K562 (cell line): ENCODE results near the gene FOXO3. TPM values are rescaled to one million over a fixed set of nuclear protein-coding genes. Genes with fewer than 3 reads are reported as not detected.

Experiments
- ARNT ChIP-seq, 2 experiments: fragments of 450-650 bp; IDR thresholded peaks; 2 replicates each; pipeline ENCODE4 v1.6.1; 2016; ENCODE audit warnings: mild to moderate bottlenecking in 1 of 2
- ASH1L ChIP-seq: fragments of 450-650 bp; IDR thresholded peaks from 2 replicates; pipeline ENCODE4 v1.6.1; 2018; ENCODE audit warnings: borderline replicate concordance, mild to moderate bottlenecking, low read depth; ENCODE audit not compliant: partially characterized antibody
- BRD9 ChIP-seq: fragments of 450-650 bp; IDR thresholded peaks from 2 replicates; pipeline ENCODE4 v1.6.1; 2018; ENCODE audit warnings: low read depth; ENCODE audit not compliant: partially characterized antibody
- CBX3 ChIP-seq, 2 experiments: IDR thresholded peaks; 1 replicate in 1 of 2; 2 replicates in 1 of 2; pipeline ENCODE4 v1.6.1; 2012; ENCODE audit warnings: inconsistent platforms in 2 of 2, low read length in 2 of 2, borderline replicate concordance in 1 of 2, control low read depth in 1 of 2
- CBX5 ChIP-seq: IDR thresholded peaks from 2 replicates; pipeline ENCODE4 v1.6.1; 2014; ENCODE audit warnings: low read depth, borderline replicate concordance
- DIDO1 ChIP-seq: fragments of 450-650 bp; IDR thresholded peaks from 2 replicates; pipeline ENCODE4 v1.6.1; 2016; ENCODE audit warnings: low read depth, missing biosample characterization, missing genetic modification characterization
- ELF1 ChIP-seq: fragments of 200-800 bp; sonication (Bioruptor generic); IDR thresholded peaks from 2 replicates; pipeline ENCODE4 v1.6.1; 2016; ENCODE audit warnings: missing genetic modification characterization, missing compliant biosample characterization
- ETV1 ChIP-seq: fragments of 450-650 bp; conservative IDR thresholded peaks from 2 replicates; pipeline ENCODE4 v1.6.1; 2016; ENCODE audit warnings: missing genetic modification characterization, control low read depth, low read depth, missing compliant biosample characterization
- FOS ChIP-seq: IDR thresholded peaks from 3 replicates; pipeline ENCODE4 v1.6.1; 2011; ENCODE audit not compliant: insufficient read length; ENCODE audit errors: extremely low read depth
- GATA2 ChIP-seq: sonication (generic); formaldehyde crosslinking; IDR thresholded peaks from 2 replicates; pipeline ENCODE4 v1.4.0; 2020; ENCODE audit warnings: mild to moderate bottlenecking, missing genetic modification reagents
- GTF2E2 ChIP-seq: fragments of 200-800 bp; sonication (Bioruptor generic); IDR thresholded peaks from 2 replicates; pipeline ENCODE4 v1.6.1; 2016; ENCODE audit warnings: missing genetic modification characterization, missing compliant biosample characterization
- KLF1 ChIP-seq: fragments of 450-650 bp; IDR thresholded peaks from 2 replicates; pipeline ENCODE4 v1.6.1; 2016; ENCODE audit warnings: missing genetic modification characterization, missing compliant biosample characterization
- LCOR ChIP-seq: sonication (generic); formaldehyde crosslinking; IDR thresholded peaks from 2 replicates; pipeline ENCODE4 v1.8.0; 2022; ENCODE audit warnings: mild to moderate bottlenecking, missing genetic modification reagents
- MED1 ChIP-seq: sonication (generic); formaldehyde crosslinking; IDR thresholded peaks from 2 replicates; pipeline ENCODE4 v1.8.1; 2023; ENCODE audit warnings: missing genetic modification reagents, borderline replicate concordance
- MTA3 ChIP-seq: fragments of 450-650 bp; formaldehyde crosslinking; IDR thresholded peaks from 2 replicates; pipeline ENCODE4 v1.6.1; 2017; ENCODE audit warnings: mild to moderate bottlenecking, borderline replicate concordance
- NBN ChIP-seq: fragments of 450-650 bp; IDR thresholded peaks from 2 replicates; pipeline ENCODE4 v1.6.1; 2016; ENCODE audit warnings: low read depth, mild to moderate bottlenecking
- NFIX ChIP-seq: fragments of 250-450 bp; sonication (Bioruptor Pico); IDR thresholded peaks from 2 replicates; pipeline ENCODE4 v1.4.0; 2020; ENCODE audit warnings: low read depth, mild to moderate bottlenecking, moderate library complexity
- PCBP1 ChIP-seq: fragments of 200-400 bp; formaldehyde crosslinking; IDR thresholded peaks from 2 replicates; pipeline ENCODE4 v1.6.1; 2018; ENCODE audit warnings: mild to moderate bottlenecking, low read depth, low read length; ENCODE audit not compliant: poor library complexity, severe bottlenecking
- RFX7 ChIP-seq: fragments of 250-450 bp; sonication (Bioruptor Pico); IDR thresholded peaks from 2 replicates; pipeline ENCODE4 v1.5.1; 2021; ENCODE audit warnings: mild to moderate bottlenecking
- SAFB ChIP-seq: fragments of 200-400 bp; formaldehyde crosslinking; IDR thresholded peaks from 2 replicates; pipeline ENCODE4 v1.6.1; 2017; ENCODE audit warnings: low read depth, low read length, borderline replicate concordance
- SP2 ChIP-seq: IDR thresholded peaks from 2 replicates; pipeline ENCODE4 v1.6.1; 2011; ENCODE audit warnings: mild to moderate bottlenecking, low read depth, low read length, moderate library complexity; ENCODE audit not compliant: poor library complexity, severe bottlenecking; ENCODE audit errors: extremely low read depth
- ZBTB1 ChIP-seq: sonication (generic); formaldehyde crosslinking; IDR thresholded peaks from 2 replicates; pipeline ENCODE4 v1.8.1; 2023; ENCODE audit warnings: missing genetic modification reagents, low read depth, mild to moderate bottlenecking, borderline replicate concordance
- ZBTB17 ChIP-seq: fragments of 450-650 bp; formaldehyde crosslinking; IDR thresholded peaks from 2 replicates; pipeline ENCODE4 v1.4.0; 2020; ENCODE audit warnings: mild to moderate bottlenecking
- ZFP30 ChIP-seq: fragments of 250-450 bp; sonication (Bioruptor Pico); IDR thresholded peaks from 2 replicates; pipeline ENCODE4 v1.8.0; 2022; ENCODE audit warnings: moderate library complexity, mild to moderate bottlenecking, inconsistent platforms, borderline replicate concordance
- ZFX ChIP-seq: sonication (generic); formaldehyde crosslinking; IDR thresholded peaks from 2 replicates; pipeline ENCODE4 v1.8.0; 2022; ENCODE audit warnings: mild to moderate bottlenecking, missing genetic modification reagents, moderate library complexity
- ZNF124 ChIP-seq: sonication (generic); formaldehyde crosslinking; IDR thresholded peaks from 2 replicates; pipeline ENCODE4 v1.8.1; 2022; ENCODE audit warnings: missing genetic modification reagents
- ZNF133 ChIP-seq: fragments of 250-450 bp; sonication (Bioruptor Pico); IDR thresholded peaks from 2 replicates; pipeline ENCODE4 v1.4.0; 2020; ENCODE audit warnings: mild to moderate bottlenecking
- ZNF140 ChIP-seq: fragments of 250-450 bp; sonication (Bioruptor Pico); IDR thresholded peaks from 2 replicates; pipeline ENCODE4 v1.8.0; 2021; ENCODE audit warnings: moderate library complexity, mild to moderate bottlenecking, inconsistent platforms
- ZNF263 ChIP-seq: sonication (generic); formaldehyde crosslinking; IDR thresholded peaks from 2 replicates; pipeline ENCODE4 v1.8.0; 2022; ENCODE audit warnings: mild to moderate bottlenecking, missing genetic modification reagents, borderline replicate concordance
- ZNF324 ChIP-seq: fragments of 250-450 bp; sonication (Bioruptor Pico); IDR thresholded peaks from 2 replicates; pipeline ENCODE4 v1.4.0; 2020; ENCODE audit warnings: mild to moderate bottlenecking
- ZNF561 ChIP-seq: fragments of 450-650 bp; formaldehyde crosslinking; conservative IDR thresholded peaks from 2 replicates; pipeline ENCODE4 v1.4.0; 2020; ENCODE audit warnings: mild to moderate bottlenecking, moderate library complexity
- ZNF57 ChIP-seq: fragments of 450-650 bp; formaldehyde crosslinking; IDR thresholded peaks from 2 replicates; pipeline ENCODE4 v1.4.0; 2020; ENCODE audit warnings: mild to moderate bottlenecking, moderate library complexity
- polyA plus RNA-seq, 8 experiments: library from polyadenylated mRNA; depleted of rRNA in 4 of 8; stranded (reverse) in 5 of 8; unstranded in 3 of 8; fragments of >200 nt; fragmentation: Nextera tagmentation in 2 of 8; fragmentation: Illumina TruSeq in 1 of 8; extraction: Ambion mirVana in 2 of 8; extraction: Trizol in 1 of 8; gene quantifications; 2 replicates each; pipeline versions ENCODE4 v1.2.1 to v1.2.3, GENCODE V29; 2011 to 2014; ENCODE audit warnings: inconsistent platforms in 1 of 8, missing spikeins in 1 of 8
- total RNA-seq, 7 experiments: library from RNA; depleted of rRNA in 6 of 7; stranded (reverse); fragments of >200 nt in 6 of 7; fragmentation: Illumina TruSeq in 2 of 7; extraction: Trizol in 2 of 7; gene quantifications; 2 replicates each; pipeline versions ENCODE4 v1.2.1 to v1.2.3, GENCODE V29; 2011 to 2021; ENCODE audit warnings: low replicate concordance in 1 of 7

The FOXO3 gene
- total and polyA plus RNA-seq, 9 of the 15 experiments (the other 6 are each of a cell fraction or from before 2014, with no cell fraction given), result 3.0 to 14.6 (median 6.0) TPM

DNA sequence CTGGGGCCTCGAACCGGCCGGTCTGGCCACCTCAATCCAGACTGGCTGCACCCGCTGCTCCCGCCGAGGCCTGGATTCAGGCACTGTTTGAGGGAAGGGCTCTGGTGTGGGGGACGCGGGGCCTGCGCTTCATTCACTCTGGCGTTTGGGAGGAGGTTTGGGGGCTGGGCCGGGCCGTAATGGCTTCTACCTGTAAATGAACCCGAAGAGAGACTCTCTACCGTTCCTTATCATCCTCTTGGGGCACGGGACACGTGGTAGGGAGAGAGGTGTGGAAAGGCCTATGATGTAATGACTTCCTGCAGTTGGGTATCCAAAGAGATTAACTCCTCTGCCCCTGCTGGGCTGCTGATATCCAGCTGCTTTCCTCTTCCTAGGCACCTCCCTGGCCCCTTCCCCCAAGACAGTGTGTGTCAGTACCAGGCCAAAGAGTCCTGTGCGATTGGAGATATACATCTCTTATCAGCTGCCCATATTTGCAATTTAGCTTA, 1.8 kb downstream of the FOXO3 start (continued):
- TF ChIP-seq SP2 (no peak), NBN (0 out of 2 replicates have a peak, but pooled peaks have one; percentile 9), ARNT (IDR thresholded peaks at IDR 0.05) (peak; percentile 23 to 30; a peak in 1 of 4 replicates), MTA3 (0 out of 2 replicates have a peak, but pooled peaks have one; percentile 24), RFX7 (CRISPR knock-in tag) (no peak), NFIX (CRISPR knock-in tag) (no peak), MED1 (CRISPR knock-in tag) (no peak), ZNF124 (CRISPR knock-in tag) (no peak), ZFX (CRISPR knock-in tag) (peak; percentile 83), ZNF324 (CRISPR knock-in tag) (no peak), CBX5 (no peak), ASH1L (no peak), FOS (no peak), PCBP1 (no peak), BRD9 (peak; percentile 32), ZNF57 (CRISPR knock-in tag) (no peak), GTF2E2 (tag) (no peak), ZNF133 (CRISPR knock-in tag) (no peak), ZFP30 (CRISPR knock-in tag) (no peak), ELF1 (0 out of 2 replicates have a peak, but pooled peaks have one; percentile 47), ZNF561 (CRISPR knock-in tag) (no peak), ZNF263 (CRISPR knock-in tag) (no peak), ZBTB1 (CRISPR knock-in tag) (no peak), KLF1 (no peak), DIDO1 (tag) (no peak), GATA2 (CRISPR knock-in tag) (peak; percentile 53; the same call in 1 of the 2 replicates), SAFB (no peak), ETV1 (tag) (peak; percentile 74), CBX3 (IDR thresholded peaks at IDR 0.05; ENCODE audit: borderline replicate concordance in 1 of 2, low read length in 2 of 2) (peak in 1 of 2 experiments; percentile 82; a peak in 1 of 3 replicates), ZBTB17 (CRISPR knock-in tag) (0 out of 2 replicates have a peak, but pooled peaks have one; percentile 7), LCOR (CRISPR knock-in tag) (peak; percentile 44; the same call in 1 of the 2 replicates), ZNF140 (CRISPR knock-in tag) (no peak)
